H9 (cell line): ENCODE data around the gene TBC1D13. TPM values are rescaled to one million over a fixed set of nuclear protein-coding genes. Genes with fewer than 3 reads are reported as not detected.
A peak's percentile ranks its signal among the peaks of the same experiment; 100 is the strongest.

ENCODE experiments used
- DNase-seq: peaks from one replicate; pipeline ENCODE4 v3.0.0-alpha.2; 2017
- H2AFZ ChIP-seq: one replicate; pipeline ENCODE4 v1.6.1; 2013; ENCODE audit warnings: mild to moderate bottlenecking, low read length, control low read depth, moderate library complexity
- H2AK5ac ChIP-seq: 2 replicates; pipeline ENCODE4 v1.6.1; 2013; ENCODE audit warnings: low read length, control low read depth, mixed read lengths; ENCODE audit not compliant: insufficient read length
- H2BK120ac ChIP-seq: one replicate; pipeline ENCODE4 v1.6.1; 2013; ENCODE audit warnings: low read depth, mild to moderate bottlenecking, low read length, control low read depth, inconsistent platforms; ENCODE audit not compliant: poor library complexity, severe bottlenecking
- H2BK12ac ChIP-seq: 2 replicates; pipeline ENCODE4 v1.6.1; 2013; ENCODE audit warnings: low read length, control low read depth, mixed read lengths, low read depth; ENCODE audit not compliant: insufficient read length
- H2BK15ac ChIP-seq: 2 replicates; pipeline ENCODE4 v1.6.1; 2013; ENCODE audit warnings: low read depth, low read length, control low read depth
- H2BK20ac ChIP-seq: one replicate; pipeline ENCODE4 v1.6.1; 2013; ENCODE audit warnings: low read depth, mild to moderate bottlenecking, low read length, control low read depth, inconsistent platforms; ENCODE audit not compliant: poor library complexity, severe bottlenecking
- H2BK5ac ChIP-seq: 2 replicates; pipeline ENCODE4 v1.6.1; 2013; ENCODE audit warnings: low read length, control low read depth, mixed read lengths; ENCODE audit not compliant: insufficient read length
- H3K14ac ChIP-seq: 2 replicates; pipeline ENCODE4 v1.6.1; 2013; ENCODE audit warnings: low read length, control low read depth; ENCODE audit not compliant: insufficient read depth
- H3K18ac ChIP-seq: 2 replicates; pipeline ENCODE4 v1.6.1; 2013; ENCODE audit warnings: low read depth, mild to moderate bottlenecking, mixed read lengths, low read length, control low read depth; ENCODE audit not compliant: insufficient read length
- H3K23ac ChIP-seq: 2 replicates; pipeline ENCODE4 v1.6.1; 2013; ENCODE audit warnings: low read length, control low read depth, mixed read lengths, low read depth; ENCODE audit not compliant: insufficient read length
- H3K23me2 ChIP-seq: 2 replicates; pipeline ENCODE4 v1.6.1; 2013; ENCODE audit warnings: low read depth, mild to moderate bottlenecking, mixed read lengths, low read length, control low read depth; ENCODE audit not compliant: insufficient read length, poor library complexity, severe bottlenecking
- H3K27ac ChIP-seq: 2 replicates; pipeline ENCODE4 v1.5.1; 2013; ENCODE audit warnings: low read length, control low read depth, mixed read lengths, low read depth; ENCODE audit not compliant: insufficient read length
- H3K27me3 ChIP-seq: 2 replicates; pipeline ENCODE4 v1.6.1; 2013; ENCODE audit warnings: low read length, control low read depth, inconsistent platforms; ENCODE audit not compliant: insufficient read depth
- H3K4ac ChIP-seq: 2 replicates; pipeline ENCODE4 v1.6.1; 2013; ENCODE audit warnings: low read depth, mild to moderate bottlenecking, control low read depth, inconsistent platforms, low read length, moderate library complexity
- H3K4me1 ChIP-seq: 2 replicates; pipeline ENCODE4 v1.6.1; 2013; ENCODE audit warnings: low read length, control low read depth, inconsistent platforms; ENCODE audit not compliant: insufficient read depth
- H3K4me2 ChIP-seq: 2 replicates; pipeline ENCODE4 v1.6.1; 2013; ENCODE audit warnings: low read length, control low read depth, mixed read lengths; ENCODE audit not compliant: insufficient read length, insufficient read depth
- H3K56ac ChIP-seq: 2 replicates; pipeline ENCODE4 v1.6.1; 2013; ENCODE audit warnings: low read depth, mild to moderate bottlenecking, mixed read lengths, low read length, control low read depth; ENCODE audit not compliant: insufficient read length
- H3K79me1 ChIP-seq: 2 replicates; pipeline ENCODE4 v1.6.1; 2013; ENCODE audit warnings: low read depth, mild to moderate bottlenecking, moderate library complexity, low read length, control low read depth, inconsistent platforms; ENCODE audit not compliant: insufficient read depth, poor library complexity, severe bottlenecking
- H3K79me2 ChIP-seq: 2 replicates; pipeline ENCODE4 v1.6.1; 2013; ENCODE audit warnings: low read length, control low read depth, inconsistent platforms; ENCODE audit not compliant: insufficient read depth
- H3K9ac ChIP-seq: 2 replicates; pipeline ENCODE4 v1.6.1; 2013; ENCODE audit warnings: low read length, control low read depth, mixed read lengths; ENCODE audit not compliant: insufficient read length; ENCODE audit errors: extremely low read depth
- H3K9me3 ChIP-seq: one replicate; pipeline ENCODE4 v1.6.1; 2013; ENCODE audit warnings: low read depth, low read length, inconsistent platforms; ENCODE audit not compliant: control insufficient read depth
- H3T11ph ChIP-seq: one replicate; pipeline ENCODE4 v1.6.1; 2013; ENCODE audit warnings: mild to moderate bottlenecking, low read length, control low read depth, inconsistent platforms
- H4K20me1 ChIP-seq: one replicate; pipeline ENCODE4 v1.6.1; 2013; ENCODE audit not compliant: control insufficient read depth, insufficient read length, insufficient read depth
- H4K5ac ChIP-seq: 2 replicates; pipeline ENCODE4 v1.6.1; 2013; ENCODE audit warnings: low read depth, mild to moderate bottlenecking, mixed read lengths, low read length, control low read depth; ENCODE audit not compliant: insufficient read length
- H4K8ac ChIP-seq: replicated peaks from 2 replicates; pipeline ENCODE4 v1.6.1; 2013; ENCODE audit warnings: low read length, control low read depth, mixed read lengths, low read depth; ENCODE audit not compliant: insufficient read length
- H4K91ac ChIP-seq: 2 replicates; pipeline ENCODE4 v1.6.1; 2013; ENCODE audit warnings: low read depth, mild to moderate bottlenecking, moderate library complexity, mixed read lengths, low read length, control low read depth; ENCODE audit not compliant: insufficient read length
- H3K27ac Mint-ChIP-seq, 3 experiments: 2 replicates in 2 of 3; 3 replicates in 1 of 3; pipeline ENCODE4 v1.8.0; 2020 to 2021; ENCODE audit warnings: mixed read lengths in 3 of 3, mild to moderate bottlenecking in 1 of 3, moderate library complexity in 1 of 3
- H3K27me3 Mint-ChIP-seq: 2 replicates; pipeline ENCODE4 v1.8.0; 2021; ENCODE audit warnings: low read depth, mild to moderate bottlenecking, moderate library complexity, mixed read lengths
- H3K36me3 Mint-ChIP-seq, 3 experiments: 2 replicates in 2 of 3; 3 replicates in 1 of 3; pipeline ENCODE4 v1.8.0; 2020 to 2021; ENCODE audit warnings: low read depth in 3 of 3, mixed read lengths in 3 of 3; ENCODE audit not compliant: insufficient read depth in 1 of 3
- H3K4me1 Mint-ChIP-seq, 2 experiments: 2 replicates each; pipeline ENCODE4 v1.8.0; 2020; ENCODE audit warnings: mixed read lengths in 2 of 2
- H3K4me3 Mint-ChIP-seq, 2 experiments: 2 replicates in 1 of 2; 3 replicates in 1 of 2; pipeline ENCODE4 v1.8.0; 2020 to 2021; ENCODE audit warnings: mild to moderate bottlenecking in 2 of 2, mixed read lengths in 2 of 2, moderate library complexity in 1 of 2
- H3K9me3 Mint-ChIP-seq, 2 experiments: 2 replicates in 1 of 2; 3 replicates in 1 of 2; pipeline ENCODE4 v1.8.0; 2020; ENCODE audit warnings: mild to moderate bottlenecking in 2 of 2, mixed read lengths in 2 of 2, moderate library complexity in 1 of 2
- CTCF ChIP-seq: fragments of 200-600 bp; sonication (generic); conservative IDR thresholded peaks from 3 replicates; pipeline ENCODE4 v1.8.0; 2021; ENCODE audit warnings: antibody characterized with exemption, mild to moderate bottlenecking
- WGBS: extraction: QIAGEN DNeasy Blood & Tissue Kit; methylation state at CpG from one replicate; pipeline ENCODE4 v1.1.7; 2013; ENCODE audit warnings: missing lambda C conversion rate, low lambda C conversion rate, mixed read lengths; ENCODE audit not compliant: insufficient read length; ENCODE audit errors: extremely low coverage; 5-methylcytosine and 5-hydroxymethylcytosine counted together
- long read RNA-seq: library from polyadenylated mRNA; unstranded; transcript quantifications from one replicate; pipeline ENCODE4 v2.0.0, GENCODE V29; 2020
- total RNA-seq: library from RNA; stranded (reverse); gene quantifications from 2 replicates; pipeline ENCODE4 v1.2.1, GENCODE V29; 2021

TBC1D13 gene
- total RNA-seq, result 27.3 and 30.3 TPM in 2 replicates
- long read RNA-seq, transcript TBC1D13-202 (12 exons, 3,906 nt), result major isoform, 84 of 137 reads
- long read RNA-seq, partial matches to known transcripts, result 32 of 137 reads
- long read RNA-seq, other reads (novel, unspliced or antisense), result 20 of 137 reads

GRCh38 chr9:128786681-128787601 lies at the start of gene TBC1D13:
Gene TBC1D13 (plus strand): TSS chr9:128787253. CDS start chr9:128787354, 101 bp downstream.
- H3K27me3 ChIP-seq, result no peaks in the 10 kb centered on the region
- no peak within 1 kb of the TSS for H3K4ac ChIP-seq
- H3T11ph ChIP-seq, result no peak within 1 kb of the TSS
- no peak for TF ChIP-seq CTCF
- peaks cover 4% of the 10 kb centered on the region for H3K79me1 ChIP-seq
- no peak within 1 kb of the TSS for H2BK15ac ChIP-seq
- H4K91ac ChIP-seq, result no peak within 1 kb of the TSS
- no peaks in the 10 kb centered on the region for H4K20me1 ChIP-seq
- H3K9ac ChIP-seq, result peak within 1 kb of the TSS; percentile 46
- H3K9me3 Mint-ChIP-seq, result peaks cover 0 to 4% of the 10 kb centered on the region in 2 experiments; a peak in 3 of 5 replicates
- H2BK12ac ChIP-seq, result no peak within 1 kb of the TSS
- H3K23me2 ChIP-seq, result peaks cover 5% of the 10 kb centered on the region
- no peak within 1 kb of the TSS for H2AK5ac ChIP-seq
- H3K4me2 ChIP-seq, result peak within 1 kb of the TSS; percentile 88
- peaks cover 5 to 6% of the 10 kb centered on the region in 2 experiments; a peak in 3 of 4 replicates for H3K4me1 Mint-ChIP-seq
- H3K9me3 ChIP-seq, result no peaks in the 10 kb centered on the region
- peak; percentile 94 for DNase-seq
- no peak within 1 kb of the TSS for H2BK20ac ChIP-seq
- H3K4me1 ChIP-seq, result no peaks in the 10 kb centered on the region
- H3K36me3 Mint-ChIP-seq, result peaks cover 2 to 10% (median 6%) of the 10 kb centered on the region in 3 experiments; a peak in 5 of 7 replicates
- no peak within 1 kb of the TSS for H2BK120ac ChIP-seq
- H3K27ac ChIP-seq, result no peak within 1 kb of the TSS
- H4K5ac ChIP-seq, result no peak within 1 kb of the TSS
- no peak within 1 kb of the TSS for H2BK5ac ChIP-seq
- peak within 1 kb of the TSS; percentile 73 to 84 (median 74); a peak in 4 of 7 replicates for H3K27ac Mint-ChIP-seq
- peak within 1 kb of the TSS; percentile 87 to 96 for H3K4me3 Mint-ChIP-seq
- no peak within 1 kb of the TSS for H4K8ac ChIP-seq
- H3K23ac ChIP-seq, result no peak within 1 kb of the TSS
- H3K56ac ChIP-seq, result no peak within 1 kb of the TSS
- no peak within 1 kb of the TSS for H2AFZ ChIP-seq
- no peak within 1 kb of the TSS for H3K18ac ChIP-seq
- H3K27me3 Mint-ChIP-seq, result no peaks in the 10 kb centered on the region; the same call in 1 of the 2 replicates
- H3K79me2 ChIP-seq, result no peaks in the 10 kb centered on the region
- H3K14ac ChIP-seq, result peak within 1 kb of the TSS; percentile 70
- WGBS, result no CpG with 5 or more reads among the region's 64 CpGs
